GM19372 (cell line): ENCODE results near the gene CNPY2.
A peak's percentile ranks its signal among the peaks of the same experiment; 100 is the strongest.
"Not testable (repeated sequence)": the region's sequence is repeated elsewhere in the genome, so short reads cannot be mapped to it uniquely, and the experiment has no call there.

Source experiments
- ATAC-seq: cut with Tn5 transposase; IDR thresholded peaks from one replicate; pipeline ENCODE4 v1.9.1; 2021; ENCODE audit warnings: mild to moderate bottlenecking, low read depth, moderate library complexity; ENCODE audit not compliant: unreplicated experiment

CNPY2 gene

DNA sequence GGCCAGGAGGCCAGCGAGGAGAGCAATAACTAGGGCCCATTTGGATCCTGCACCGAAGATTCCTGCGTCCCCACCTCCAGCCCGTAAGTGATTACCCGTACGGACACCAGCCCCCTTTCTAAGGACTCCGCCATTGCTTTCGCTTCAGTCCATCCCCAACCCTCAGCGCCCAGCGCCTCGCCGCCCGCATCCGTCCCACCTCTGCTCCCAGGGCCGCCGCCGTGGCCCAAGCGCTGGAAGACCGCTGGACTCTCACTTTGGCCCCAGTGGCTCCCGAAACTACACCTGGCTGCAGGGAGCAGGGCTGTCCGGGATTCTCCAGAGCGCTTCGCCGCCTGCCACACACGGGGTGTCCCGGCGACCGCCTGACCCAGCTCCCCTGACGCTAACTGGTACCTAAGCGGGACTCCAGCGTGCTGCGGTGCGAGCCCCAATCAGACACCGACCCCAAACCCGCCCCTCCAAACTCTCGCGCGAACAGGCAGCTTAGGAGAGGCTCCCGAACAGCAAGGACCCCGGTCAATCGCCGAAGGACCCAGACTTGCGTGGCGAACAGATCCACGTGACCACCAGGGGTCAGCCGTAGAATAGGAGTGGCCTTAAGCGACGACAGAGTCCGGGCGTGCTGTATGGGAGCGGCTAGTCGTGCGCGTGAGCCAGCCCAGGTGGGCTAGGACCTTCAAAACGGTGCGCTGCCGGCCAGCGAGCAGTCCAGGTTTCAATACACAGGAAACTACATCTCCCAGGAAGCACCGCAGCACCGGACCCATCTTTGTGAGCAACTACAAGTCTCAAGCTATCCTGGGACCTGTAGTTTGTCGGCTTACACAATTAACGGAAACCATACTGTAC lies at the start of gene CNPY2:
TSS of gene CNPY2 (minus strand) at position 367 of the 852 bp plus-strand sequence. CDS start 771 bp downstream, outside the sequence.
- ATAC-seq, result peak; percentile 92

DNA sequence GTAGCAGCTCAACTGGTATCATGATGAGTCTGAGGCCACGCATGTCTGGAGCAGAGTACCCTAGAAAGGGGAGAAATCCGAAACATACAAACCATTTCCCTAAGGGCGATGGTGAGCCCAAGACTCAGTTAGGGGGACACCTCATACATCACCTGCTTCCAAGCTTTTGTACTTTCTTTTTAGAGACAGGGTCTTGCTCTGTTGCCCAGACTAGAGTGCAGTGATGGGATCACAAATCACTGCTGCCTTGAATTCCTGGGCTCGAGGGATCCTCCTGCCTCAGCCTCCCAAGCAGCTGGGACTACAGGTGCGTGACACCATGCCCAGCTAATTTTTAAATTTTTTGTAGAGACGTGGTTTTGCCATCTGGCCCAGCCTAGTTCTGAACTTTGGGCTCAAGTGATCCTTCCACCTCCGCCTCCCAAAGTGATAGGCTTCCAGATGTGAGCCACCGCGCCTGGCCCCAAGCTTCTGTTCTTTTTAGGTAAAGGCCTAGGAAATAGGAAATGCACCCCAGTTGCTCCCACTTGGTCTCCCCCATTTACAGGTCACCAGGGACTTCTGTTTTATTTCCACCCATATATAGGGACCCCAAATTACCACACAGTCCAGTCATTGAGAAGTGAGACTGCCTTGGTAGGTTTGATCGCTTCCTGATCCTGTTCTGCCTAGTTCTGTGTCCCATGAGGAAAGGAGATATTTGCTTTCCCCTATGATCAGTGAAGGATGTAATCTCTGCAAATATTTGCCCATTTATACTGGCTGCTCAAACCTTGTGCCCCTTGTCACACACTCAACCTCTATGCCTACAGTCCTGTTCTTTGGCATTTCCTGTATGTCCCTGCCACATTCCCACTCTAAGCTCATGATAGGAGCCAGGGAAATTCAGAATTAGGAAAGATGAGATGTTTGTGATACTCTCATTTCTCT lies 46.6 kb upstream of the CNPY2 start, which contains the start of gene APOF:
TSS of gene APOF (minus strand) at position 728 of the 930 bp plus-strand sequence. CDS start at position 616, 112 bp downstream.
- ATAC-seq, result no peak

DNA sequence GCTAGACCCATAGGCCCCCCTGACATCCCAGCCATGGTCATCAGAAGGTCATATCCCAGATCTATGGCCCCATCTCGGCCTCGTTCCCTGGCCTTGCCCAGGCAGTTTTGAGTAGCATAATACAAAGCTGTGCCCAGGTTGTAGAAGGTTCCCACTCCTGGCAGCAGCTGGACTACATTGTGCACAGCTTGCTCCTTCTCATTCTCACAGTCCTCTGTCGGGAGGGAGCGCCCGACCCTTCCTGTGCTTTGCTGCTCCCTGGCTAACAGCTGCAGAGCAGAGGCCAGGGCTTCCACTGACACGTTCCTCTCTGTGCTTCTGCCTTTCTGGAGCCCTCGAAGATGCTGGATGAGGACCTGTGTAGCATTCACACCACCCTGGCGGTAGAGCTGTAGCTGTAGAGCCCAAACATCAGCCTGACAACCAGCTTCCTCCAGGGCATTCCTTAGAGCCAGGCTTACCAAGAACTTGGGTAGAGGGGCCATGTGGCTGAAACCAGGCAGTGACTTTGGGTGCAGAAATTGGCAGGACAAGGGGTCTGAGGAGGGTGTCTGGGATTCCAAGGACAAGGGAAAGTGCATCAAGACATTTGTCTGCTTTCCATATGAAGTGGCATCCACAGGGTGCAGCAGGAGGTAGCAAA lies 45.8 kb upstream of the CNPY2 start:
- no peak for ATAC-seq

DNA sequence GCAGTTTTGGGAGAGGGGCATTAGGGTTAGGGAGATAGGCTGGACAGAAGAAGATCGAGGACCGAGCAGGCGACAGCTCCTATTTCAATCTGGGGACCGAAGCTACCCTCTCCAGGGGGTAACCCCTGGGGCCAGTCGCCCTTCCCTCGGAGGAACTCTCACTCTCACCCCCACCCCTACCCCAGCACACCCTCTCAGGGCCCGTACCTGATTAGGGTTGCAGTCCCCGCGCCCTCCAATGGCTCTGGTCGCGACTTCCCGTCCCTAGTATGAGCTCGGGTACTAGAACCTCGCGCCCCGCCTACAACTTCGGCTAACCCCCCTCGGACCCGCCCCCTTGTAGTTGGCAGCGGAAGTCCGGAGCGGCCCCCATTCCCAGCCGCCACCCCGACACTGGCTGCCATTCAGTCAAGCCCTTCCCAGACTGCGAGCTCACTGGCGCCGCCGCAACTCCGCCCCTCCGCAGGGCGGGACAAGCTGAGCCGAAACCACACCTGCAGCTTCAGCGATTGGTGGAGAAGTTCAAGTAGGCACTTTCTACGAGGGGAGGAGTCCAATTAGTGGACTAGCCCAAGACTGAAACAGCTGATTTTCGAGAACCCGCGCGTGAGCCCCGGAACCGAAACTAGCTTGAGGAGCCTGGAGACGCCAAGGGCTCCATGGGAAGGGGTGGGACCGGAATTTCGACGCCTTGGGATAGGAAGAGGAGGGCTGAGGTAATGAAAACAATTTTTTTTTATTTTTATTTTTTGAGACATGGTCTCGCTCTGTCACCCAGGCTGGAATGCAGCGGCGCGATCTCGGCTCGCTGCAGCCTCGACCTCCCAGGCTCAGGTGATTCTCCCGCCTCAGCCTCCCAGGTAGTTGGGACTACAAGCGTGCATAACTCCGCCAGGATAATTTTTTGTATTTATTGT lies 44.3 kb upstream of the CNPY2 start, which contains the start of gene STAT2:
TSS of gene STAT2 (minus strand) at position 257 of the 917 bp plus-strand sequence. CDS start 3,536 bp downstream, outside the sequence.
- ATAC-seq, result peak; percentile 96

DNA sequence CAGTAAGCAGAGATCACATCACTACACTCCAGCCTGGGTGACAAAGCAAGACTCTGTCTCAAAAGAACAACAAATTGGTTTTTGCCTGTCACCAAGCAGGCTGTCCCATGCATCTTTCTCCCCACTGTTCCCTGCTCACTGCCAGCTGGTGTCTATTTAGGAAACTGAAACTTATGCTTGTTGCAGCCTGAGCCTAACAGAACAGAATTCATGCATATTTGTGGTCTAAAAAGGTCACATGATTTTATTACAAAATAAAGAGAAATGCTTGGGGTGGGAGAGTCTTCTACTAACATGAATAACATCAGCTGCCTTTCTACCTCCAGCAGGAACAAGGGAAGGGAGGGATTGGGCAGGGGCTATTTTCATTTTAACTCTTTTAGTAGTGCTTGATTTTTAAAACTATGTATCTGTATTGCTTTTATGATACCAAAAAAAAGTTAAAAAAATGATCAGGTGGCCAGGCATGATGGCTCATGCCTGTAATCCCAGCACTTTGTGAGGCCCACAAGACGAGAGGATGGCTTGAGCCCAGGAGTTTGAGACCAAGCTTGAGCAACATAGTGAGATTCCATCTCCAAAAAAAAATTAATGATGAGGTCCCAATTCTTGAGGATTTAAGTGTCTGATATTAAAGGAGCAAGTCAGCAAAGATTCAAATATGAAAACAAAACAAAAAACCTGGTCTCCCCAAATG lies 43.2 kb upstream of the CNPY2 start:
- ATAC-seq, result no peak

DNA sequence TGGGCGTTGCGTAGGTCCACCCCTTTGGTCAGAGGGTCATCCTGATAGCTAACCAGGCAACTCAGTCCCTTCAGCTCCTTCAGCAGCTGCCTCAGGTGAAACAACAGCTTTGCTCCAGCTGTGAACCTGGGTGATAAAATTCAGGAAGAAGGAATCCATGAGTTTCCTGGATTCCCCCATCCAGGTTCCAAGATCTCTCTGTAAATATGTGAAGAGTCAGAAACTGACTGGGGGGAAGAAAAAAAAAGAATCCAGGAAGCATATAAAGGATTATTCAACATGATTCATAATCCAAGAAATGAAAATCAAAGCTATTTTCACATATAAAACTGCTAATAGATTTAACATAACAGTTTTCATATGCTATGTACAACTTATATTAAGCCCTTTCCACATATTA lies 35.5 kb upstream of the CNPY2 start:
- ATAC-seq, result no peak

DNA sequence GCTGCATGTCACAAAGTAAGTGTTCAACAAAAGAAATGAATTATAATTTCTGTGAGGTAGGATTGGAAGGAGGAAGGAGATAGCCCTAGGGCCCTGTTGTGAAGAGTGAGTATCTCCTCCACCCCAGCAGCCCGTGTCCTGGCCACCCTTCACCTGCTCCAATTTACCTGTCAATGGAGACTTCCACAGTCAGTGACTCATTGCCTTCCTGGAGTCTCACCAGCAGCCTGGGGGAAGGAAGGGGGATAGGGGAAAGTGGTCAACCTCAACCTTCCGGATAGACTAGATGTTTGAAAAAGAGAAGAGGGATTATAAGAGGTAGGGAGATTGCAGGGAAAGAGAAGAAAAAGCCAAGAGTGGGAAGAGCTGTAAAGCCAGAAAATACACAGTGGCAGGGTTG lies 34.9 kb upstream of the CNPY2 start:
- ATAC-seq, result no peak

GRCh38 chr12:56348776-56349175 lies 33.0 kb upstream of the CNPY2 start:
- ATAC-seq, result no peak

- not testable (repeated sequence) for ATAC-seq
Observed at GRCh38 chr12:56347255-56347654, 31.5 kb upstream of the CNPY2 start.

DNA sequence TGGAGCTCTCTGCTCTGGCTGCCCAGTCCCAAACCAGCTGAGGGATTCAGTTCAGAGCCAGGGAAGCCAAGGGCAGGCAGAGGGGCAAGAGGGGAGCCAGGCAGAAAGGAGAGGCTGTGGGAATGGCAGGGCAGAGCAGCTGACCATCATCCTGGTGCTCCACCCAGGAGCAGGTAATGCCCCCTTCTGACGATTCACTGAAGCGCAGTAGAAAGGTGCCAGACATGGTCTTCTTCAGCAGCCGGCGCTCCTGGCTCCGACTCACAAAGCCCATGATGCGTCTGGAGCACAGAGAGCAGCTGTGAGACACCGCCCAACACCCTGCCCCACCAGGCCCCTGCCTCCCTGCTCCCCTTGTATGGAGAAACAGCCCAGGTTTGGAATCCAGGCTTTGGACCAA lies 30.9 kb upstream of the CNPY2 start:
- ATAC-seq, result no peak

DNA sequence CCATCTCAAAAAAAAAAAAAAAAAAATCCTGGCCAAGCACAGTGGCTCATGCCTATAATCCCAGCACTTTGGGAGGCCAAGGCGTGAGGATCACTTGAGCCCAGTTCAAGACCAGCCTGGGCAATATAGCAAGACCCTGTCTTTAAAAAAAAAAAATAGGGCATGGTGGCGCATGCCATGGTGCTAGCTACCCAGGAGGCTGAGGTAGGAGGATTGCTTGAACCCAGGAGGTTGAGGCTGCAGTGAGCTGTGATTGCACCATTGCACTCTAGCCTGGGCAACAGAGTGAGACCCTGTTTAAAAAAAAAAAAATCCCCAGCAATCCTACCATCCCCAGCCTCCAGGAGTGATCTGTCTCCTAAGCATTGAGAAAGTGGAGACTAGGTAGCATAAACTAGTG lies 26.5 kb upstream of the CNPY2 start:
- ATAC-seq, result not testable (repeated sequence)

DNA sequence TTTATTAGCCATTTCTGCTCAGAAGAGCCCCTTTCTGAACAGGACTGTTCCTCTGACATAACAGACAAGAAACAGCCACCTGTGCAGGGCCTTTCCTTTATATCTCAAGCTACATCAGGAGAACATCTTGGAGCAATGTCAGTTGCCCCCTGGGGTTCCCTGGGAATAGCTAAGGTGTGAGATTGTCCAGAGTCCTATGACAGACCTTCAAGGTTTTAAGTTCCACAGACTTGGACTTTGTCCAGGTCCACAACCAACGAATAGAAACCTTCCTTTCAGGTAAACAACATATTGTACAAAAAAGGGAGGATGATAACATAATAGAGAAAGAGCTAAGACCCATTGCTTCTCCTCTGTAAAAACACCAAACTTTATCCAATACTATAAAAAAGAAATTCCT lies 25.8 kb upstream of the CNPY2 start:
- no peak for ATAC-seq

DNA sequence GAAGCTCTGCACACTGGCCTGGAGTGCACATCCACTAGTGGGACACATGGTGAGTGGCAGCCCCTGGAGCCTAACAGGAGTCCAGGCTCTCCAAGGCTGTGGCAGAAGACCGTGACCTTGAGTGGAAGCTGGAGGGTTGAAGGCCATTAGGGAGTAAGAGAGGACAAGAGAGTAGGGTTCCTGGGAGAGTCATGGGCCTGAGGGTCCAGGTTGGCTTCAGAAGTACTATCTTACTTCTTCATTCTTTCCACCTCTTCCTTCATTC lies 23.3 kb upstream of the CNPY2 start:
- no peak for ATAC-seq

GRCh38 chr12:56338308-56339157 lies 22.7 kb upstream of the CNPY2 start, which contains the start of gene IL23A:
Gene IL23A, plus strand, starts transcription at chr12:56338884. Its CDS starts 161 bp downstream, at chr12:56339045.
- no peak for ATAC-seq

GRCh38 chr12:56337753-56338251 lies 22.0 kb upstream of the CNPY2 start:
- ATAC-seq, result no peak

DNA sequence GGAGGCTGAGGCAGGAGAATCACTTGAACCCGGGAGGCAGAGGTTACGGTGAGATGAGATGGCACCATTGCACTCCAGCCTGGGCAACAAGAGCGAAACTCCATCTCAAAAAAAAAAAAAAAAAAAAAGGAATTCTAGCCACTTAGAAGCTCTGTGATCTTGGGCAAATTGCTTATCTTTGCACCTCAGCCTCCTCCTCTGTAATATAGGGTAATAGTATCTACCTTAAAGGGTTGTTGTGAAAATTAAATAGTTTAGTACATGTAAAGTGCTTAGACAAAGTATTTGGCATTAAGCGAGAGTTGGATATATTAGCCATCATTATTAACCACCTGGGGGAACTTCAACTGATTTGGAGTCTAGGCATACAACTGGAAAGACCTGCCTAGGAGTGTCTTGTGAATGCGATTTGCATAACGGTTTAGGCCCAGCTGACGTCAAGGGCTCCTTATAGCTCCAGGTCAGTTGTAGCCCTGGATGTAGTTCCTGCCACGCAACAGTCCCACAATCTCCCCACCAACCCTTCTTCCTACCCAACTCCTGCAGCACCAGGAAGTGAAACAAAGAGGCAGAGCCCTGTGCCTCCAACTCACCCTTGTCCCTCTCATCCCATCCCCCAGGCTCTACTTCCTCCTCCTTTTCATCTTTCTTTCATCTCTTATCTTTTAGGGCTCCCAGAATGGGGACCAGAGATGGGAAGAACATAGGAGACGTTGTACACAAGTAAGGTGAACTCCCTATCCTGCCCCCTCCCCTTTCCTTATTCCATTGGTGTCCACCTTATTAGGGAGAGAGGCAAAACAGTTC lies 20.8 kb upstream of the CNPY2 start:
- no peak for ATAC-seq

- not testable (repeated sequence) for ATAC-seq
Observed at GRCh38 chr12:56335527-56335926, 19.7 kb upstream of the CNPY2 start.
